Vagina (tissue), 2 donors: ENCODE results near the gene LRP2BP. TPM values are rescaled to one million over a fixed set of nuclear protein-coding genes. Genes with fewer than 3 reads are reported as not detected.

Source experiments
- DNase-seq, 2 donors: peaks; one replicate each; pipeline ENCODE4 v3.0.0-alpha.2; 2017; ENCODE audit errors: extremely low spot score in 2 of 2
- H3K27ac ChIP-seq: fragments of 200-600 bp; sonication (generic); one replicate; pipeline ENCODE4 v1.5.1; 2019
- H3K27me3 ChIP-seq: fragments of 200-600 bp; sonication (generic); one replicate; pipeline ENCODE4 v1.5.1; 2019
- H3K36me3 ChIP-seq, 2 donors: fragments of 200-600 bp; sonication (generic); one replicate each; pipeline ENCODE4 v1.5.1; 2017 to 2019
- H3K4me1 ChIP-seq: fragments of 200-600 bp; sonication (generic); one replicate; pipeline ENCODE4 v1.5.1; 2019
- H3K4me3 ChIP-seq, 2 donors: fragments of 200-600 bp; sonication (generic); 1 replicate in 1 of 2; 2 replicates in 1 of 2; pipeline ENCODE4 v1.5.1; 2016 to 2019
- H3K9me3 ChIP-seq: fragments of 200-600 bp; sonication (generic); one replicate; pipeline ENCODE4 v1.5.1; 2019
- POLR2A ChIP-seq, 2 donors: fragments of 450-650 bp; IDR thresholded peaks; one replicate each; pipeline ENCODE4 v1.6.1; 2017; ENCODE audit warnings: antibody characterized with exemption in 2 of 2, mild to moderate bottlenecking in 2 of 2, moderate library complexity in 2 of 2
- POLR2AphosphoS5 ChIP-seq, 2 donors: sonication (generic); formaldehyde crosslinking; IDR thresholded peaks; one replicate each; pipeline ENCODE4 v1.9.0; 2017; ENCODE audit warnings: antibody characterized with exemption in 2 of 2, mild to moderate bottlenecking in 2 of 2, low read depth in 1 of 2; ENCODE audit not compliant: insufficient read depth in 1 of 2
- intact Hi-C: fragments of 100-400 bp; cut with DNase I; formaldehyde crosslinking; loops from one replicate; pipeline ENCODE4 v1.15.1; 2023
- total RNA-seq: library from RNA; depleted of rRNA; stranded (reverse); fragments of >200 nt; gene quantifications from one replicate; pipeline ENCODE4 v1.2.3, GENCODE V29; 2016
- TF ChIP-seq, protein P1 (sequence below), 3 experiments: fragments of 450-650 bp in 2 of 3; fragments of 200-600 bp in 1 of 3; sonication (generic) in 1 of 3; IDR thresholded peaks; one replicate each; pipeline ENCODE4 v1.5.1; 2017 to 2019; ENCODE audit warnings: antibody characterized with exemption in 3 of 3, mild to moderate bottlenecking in 2 of 3, moderate library complexity in 2 of 3

Gene LRP2BP
- total RNA-seq, 1 donor from 2014 or later, result 0.49 TPM

DNA sequence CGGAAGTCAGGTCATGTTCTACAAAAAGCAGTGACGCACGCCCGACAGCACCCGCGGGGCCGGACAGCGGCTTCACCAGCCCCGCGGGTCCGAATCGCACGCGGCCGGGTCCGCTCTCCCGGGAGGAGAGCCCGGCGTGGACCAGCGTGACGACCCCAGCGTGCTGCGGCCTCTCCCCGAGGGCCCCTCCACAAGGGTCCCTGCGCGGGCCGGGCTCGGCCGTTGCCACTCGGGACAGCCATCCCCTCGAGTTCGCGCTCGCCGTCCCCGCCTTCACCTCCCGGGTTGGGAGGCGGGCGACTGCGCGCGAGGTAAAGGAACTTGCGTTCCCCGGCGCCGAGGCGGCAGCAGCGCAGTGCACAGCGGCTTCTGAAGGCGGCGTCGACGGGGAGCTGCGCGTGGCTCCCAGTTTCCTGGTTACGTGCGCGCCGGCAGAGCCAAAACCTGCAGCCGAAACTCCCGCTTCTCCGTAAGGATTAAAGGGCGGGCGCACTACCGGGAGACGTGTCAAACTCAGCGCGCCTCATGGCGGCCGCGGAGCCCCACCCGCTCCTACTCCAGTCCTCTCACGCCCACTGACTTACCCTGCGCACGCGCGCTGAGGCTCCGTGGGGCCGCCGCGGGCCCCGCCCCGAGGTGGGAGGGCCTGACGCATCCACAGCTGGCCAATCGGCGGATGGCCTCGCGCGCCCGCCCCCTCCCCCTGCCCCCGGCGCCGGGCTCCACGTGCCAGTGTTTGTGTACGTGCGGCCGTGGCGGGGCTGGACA lies 416 bp upstream of the LRP2BP start:
- no peaks in the 10 kb centered on the region for H3K9me3 ChIP-seq
- intact Hi-C loops, result loop anchor here (10.0 kb wide), 2 partner anchors 189 to 191 kb away; partner anchors contain the start of genes CFAP97 and SNX25
- H3K27ac ChIP-seq, result peak overlapping the region; percentile 100
- peak; percentile 66 to 97 for TF ChIP-seq POLR2AphosphoS5 (IDR thresholded peaks at IDR 0.05; ENCODE audit: insufficient read depth in 1 of 2, low read depth in 1 of 2)
- peak; percentile 65 to 88 for TF ChIP-seq POLR2A (IDR thresholded peaks at IDR 0.05)
- TF ChIP-seq, protein P1, sequence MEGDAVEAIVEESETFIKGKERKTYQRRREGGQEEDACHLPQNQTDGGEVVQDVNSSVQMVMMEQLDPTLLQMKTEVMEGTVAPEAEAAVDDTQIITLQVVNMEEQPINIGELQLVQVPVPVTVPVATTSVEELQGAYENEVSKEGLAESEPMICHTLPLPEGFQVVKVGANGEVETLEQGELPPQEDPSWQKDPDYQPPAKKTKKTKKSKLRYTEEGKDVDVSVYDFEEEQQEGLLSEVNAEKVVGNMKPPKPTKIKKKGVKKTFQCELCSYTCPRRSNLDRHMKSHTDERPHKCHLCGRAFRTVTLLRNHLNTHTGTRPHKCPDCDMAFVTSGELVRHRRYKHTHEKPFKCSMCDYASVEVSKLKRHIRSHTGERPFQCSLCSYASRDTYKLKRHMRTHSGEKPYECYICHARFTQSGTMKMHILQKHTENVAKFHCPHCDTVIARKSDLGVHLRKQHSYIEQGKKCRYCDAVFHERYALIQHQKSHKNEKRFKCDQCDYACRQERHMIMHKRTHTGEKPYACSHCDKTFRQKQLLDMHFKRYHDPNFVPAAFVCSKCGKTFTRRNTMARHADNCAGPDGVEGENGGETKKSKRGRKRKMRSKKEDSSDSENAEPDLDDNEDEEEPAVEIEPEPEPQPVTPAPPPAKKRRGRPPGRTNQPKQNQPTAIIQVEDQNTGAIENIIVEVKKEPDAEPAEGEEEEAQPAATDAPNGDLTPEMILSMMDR (IDR thresholded peaks at IDR 0.05), result no peak
- H3K36me3 ChIP-seq, result peaks cover 0 to 4% of the 10 kb centered on the region in 2 donors
- peak overlapping the region; percentile 80 to 83 for H3K4me3 ChIP-seq
- no peaks in the 10 kb centered on the region for H3K27me3 ChIP-seq
- DNase-seq, result peak; percentile 97 to 98
- peaks cover 14% of the 10 kb centered on the region for H3K4me1 ChIP-seq

DNA sequence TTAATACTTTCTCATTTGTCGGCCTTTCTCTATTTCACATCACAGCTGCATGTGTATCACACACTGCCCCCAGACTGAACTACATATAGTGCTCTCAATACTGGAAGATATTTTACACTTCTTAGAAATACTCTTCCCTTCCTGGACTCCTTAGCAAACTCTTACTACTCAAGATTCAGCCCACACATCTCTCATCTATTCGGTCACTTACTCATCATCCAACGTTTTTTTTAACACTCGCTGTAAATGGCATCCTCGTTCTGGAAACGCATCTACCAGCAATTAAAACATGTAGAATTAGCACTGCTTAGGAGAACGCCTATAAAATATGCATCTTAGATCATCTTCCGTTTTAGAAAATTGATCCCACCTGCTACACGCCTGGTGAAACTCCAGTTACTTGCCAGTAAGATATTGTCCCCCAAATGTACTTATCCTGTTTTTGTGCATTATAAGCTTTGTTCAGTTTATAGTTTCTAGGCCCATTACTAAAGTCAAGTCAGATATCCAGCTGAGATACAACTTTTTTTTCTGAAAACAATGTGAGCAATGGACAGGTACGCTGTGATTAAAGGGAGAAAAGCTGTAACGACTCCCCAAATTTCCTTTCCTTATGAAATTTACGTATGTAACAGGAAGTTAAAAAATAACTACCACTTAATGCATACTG lies 1.0 kb downstream of the LRP2BP start:
- intact Hi-C loops, result loop anchor here (10.0 kb wide), 2 partner anchors 190 kb away; partner anchors contain the start of genes CFAP97 and SNX25
- DNase-seq, result no peak
- peaks cover 14% of the 10 kb centered on the region for H3K4me1 ChIP-seq
- H3K9me3 ChIP-seq, result no peaks in the 10 kb centered on the region
- TF ChIP-seq POLR2AphosphoS5 (IDR thresholded peaks at IDR 0.05; ENCODE audit: insufficient read depth in 1 of 2, low read depth in 1 of 2) (no peak), POLR2A (IDR thresholded peaks at IDR 0.05) (no peak)
- TF ChIP-seq, protein P1 (IDR thresholded peaks at IDR 0.05), result no peak
- H3K4me3 ChIP-seq, result peak overlapping the region; percentile 80 to 83
- no peaks in the 10 kb centered on the region for H3K27me3 ChIP-seq
- peak overlapping the region; percentile 100 for H3K27ac ChIP-seq
- no peaks in the 10 kb centered on the region for H3K36me3 ChIP-seq

DNA sequence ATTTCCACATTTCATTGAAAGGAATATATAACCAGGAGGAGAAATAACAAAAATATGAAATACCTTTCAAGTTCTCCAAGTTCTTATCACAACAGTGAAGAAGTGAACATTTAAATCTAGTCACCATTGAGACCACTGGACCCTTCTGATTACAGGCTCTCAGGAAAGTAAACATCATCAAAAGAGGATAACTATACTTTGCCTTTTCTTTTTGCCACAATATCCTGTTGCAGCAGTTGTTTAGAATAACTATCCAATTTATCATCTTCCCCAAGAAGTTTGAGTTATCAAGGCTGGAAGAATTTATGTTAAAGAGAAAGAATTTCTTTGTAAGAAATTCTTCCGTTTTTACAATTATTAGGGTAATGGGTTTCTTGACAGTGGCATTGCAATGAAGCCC lies 3.6 kb downstream of the LRP2BP start:
- Histone ChIP-seq H3K4me1 (peaks cover 13% of the 10 kb centered on the region), H3K27me3 (no peaks in the 10 kb centered on the region), H3K4me3 (no peak overlapping the region), H3K27ac (no peak overlapping the region), H3K9me3 (no peaks in the 10 kb centered on the region), H3K36me3 (no peaks in the 10 kb centered on the region)
- no peak for DNase-seq
- intact Hi-C loops, result loop anchor here (10.0 kb wide), 2 partner anchors 187 to 193 kb away; partner anchors contain the start of genes CFAP97 and SNX25
- TF ChIP-seq POLR2AphosphoS5 (IDR thresholded peaks at IDR 0.05; ENCODE audit: insufficient read depth in 1 of 2, low read depth in 1 of 2), result no peak
- TF ChIP-seq, protein P1 (IDR thresholded peaks at IDR 0.05), result no peak
- no peak for TF ChIP-seq POLR2A (IDR thresholded peaks at IDR 0.05)

DNA sequence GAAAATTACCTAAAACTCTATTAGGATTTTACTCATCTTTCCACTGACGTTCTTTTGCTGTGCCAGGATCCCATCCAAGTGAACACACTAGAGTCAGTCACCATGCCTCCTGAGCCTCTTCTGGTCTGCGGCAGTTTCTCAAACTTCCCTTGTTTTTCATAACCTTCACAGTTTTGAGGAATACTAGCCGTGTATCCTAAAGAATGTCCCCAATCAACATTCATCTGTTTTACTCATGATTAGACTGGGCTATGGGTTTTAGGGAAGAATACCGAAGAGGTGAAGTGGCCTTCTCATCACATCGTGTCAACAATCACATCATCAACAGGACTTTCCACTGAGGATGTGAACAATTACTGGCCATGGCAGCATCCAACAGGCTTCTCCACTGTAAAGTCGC lies 4.8 kb downstream of the LRP2BP start:
- no peak overlapping the region for H3K4me3 ChIP-seq
- H3K36me3 ChIP-seq, result no peaks in the 10 kb centered on the region
- no peaks in the 10 kb centered on the region for H3K27me3 ChIP-seq
- peaks cover 10% of the 10 kb centered on the region for H3K4me1 ChIP-seq
- TF ChIP-seq POLR2A (IDR thresholded peaks at IDR 0.05) (no peak), POLR2AphosphoS5 (IDR thresholded peaks at IDR 0.05; ENCODE audit: insufficient read depth in 1 of 2, low read depth in 1 of 2) (no peak)
- intact Hi-C loops, result loop anchor here (10.0 kb wide), 2 partner anchors 186 to 194 kb away; partner anchors contain the start of genes CFAP97 and SNX25
- DNase-seq, result no peak
- H3K9me3 ChIP-seq, result no peaks in the 10 kb centered on the region
- H3K27ac ChIP-seq, result no peak overlapping the region

DNA sequence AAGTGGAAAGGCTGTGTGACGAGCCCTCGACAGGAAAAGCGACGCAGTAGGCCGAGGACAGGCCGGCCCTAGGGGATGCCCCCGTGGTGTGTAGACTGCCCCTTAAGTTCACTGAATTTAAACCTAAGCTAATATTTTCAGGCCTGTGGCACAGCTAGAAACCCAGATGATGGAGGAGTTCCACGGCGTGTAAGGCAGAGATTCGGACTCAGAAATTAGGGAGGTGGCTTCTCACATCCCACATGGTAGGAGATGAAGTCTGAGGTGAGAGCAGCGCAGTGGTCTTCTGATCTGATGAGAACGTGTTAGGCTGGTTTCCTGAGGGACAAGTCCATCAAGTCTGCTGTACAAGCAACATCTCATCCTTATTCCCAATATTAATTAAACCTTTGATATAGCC lies 7.8 kb downstream of the LRP2BP start:
- intact Hi-C loops, result no loop called here
- no peaks in the 10 kb centered on the region for H3K27me3 ChIP-seq
- no peaks in the 10 kb centered on the region for H3K9me3 ChIP-seq
- no peaks in the 10 kb centered on the region for H3K36me3 ChIP-seq
- TF ChIP-seq, protein P1 (IDR thresholded peaks at IDR 0.05), result no peak
- TF ChIP-seq POLR2AphosphoS5 (IDR thresholded peaks at IDR 0.05; ENCODE audit: insufficient read depth in 1 of 2, low read depth in 1 of 2), result no peak
- no peak for TF ChIP-seq POLR2A (IDR thresholded peaks at IDR 0.05)
- no peak overlapping the region for H3K4me3 ChIP-seq
- H3K27ac ChIP-seq, result no peak overlapping the region
- DNase-seq, result no peak
- peaks cover 7% of the 10 kb centered on the region for H3K4me1 ChIP-seq
